Activated naive CD4-positive, alpha-beta T cell treated with anti-CD3 and anti-CD28 coated beads, Interleukin-2, amount 50 U/mL, for 72 hours (primary cell): Measurements from ENCODE around the gene CPA4. TPM values are rescaled to one million over a fixed set of nuclear protein-coding genes. Genes with fewer than 3 reads are reported as not detected.

ENCODE experiments used
- ATAC-seq, 2 donors: fragments of 150-1000 bp; cut with Tn5 transposase; 2 replicates each; pipeline ENCODE4 v1.10.0; 2021; ENCODE audit warnings: mild to moderate bottlenecking in 2 of 2, moderate library complexity in 2 of 2
- DNase-seq, 2 donors: peaks; one replicate each; pipeline ENCODE4 v3.0.0; 2021 to 2022; ENCODE audit warnings: low spot score in 2 of 2
- H3K27ac Mint-ChIP-seq, 2 donors: one replicate each; pipeline ENCODE4 v1.8.0; 2022; ENCODE audit warnings: mild to moderate bottlenecking in 2 of 2, mixed read lengths in 2 of 2
- H3K36me3 Mint-ChIP-seq, 2 donors: one replicate each; pipeline ENCODE4 v1.8.0; 2022; ENCODE audit warnings: mixed read lengths in 2 of 2
- H3K9me3 Mint-ChIP-seq, 2 donors: one replicate each; pipeline ENCODE4 v1.8.0; 2022; ENCODE audit warnings: mixed read lengths in 2 of 2
- total RNA-seq, 2 donors: library from RNA; stranded (reverse); gene quantifications; one replicate each; pipeline ENCODE4 v1.2.3, GENCODE V29; 2022

Gene CPA4
- total RNA-seq, 2 donors from 2014 or later = not detected

DNA sequence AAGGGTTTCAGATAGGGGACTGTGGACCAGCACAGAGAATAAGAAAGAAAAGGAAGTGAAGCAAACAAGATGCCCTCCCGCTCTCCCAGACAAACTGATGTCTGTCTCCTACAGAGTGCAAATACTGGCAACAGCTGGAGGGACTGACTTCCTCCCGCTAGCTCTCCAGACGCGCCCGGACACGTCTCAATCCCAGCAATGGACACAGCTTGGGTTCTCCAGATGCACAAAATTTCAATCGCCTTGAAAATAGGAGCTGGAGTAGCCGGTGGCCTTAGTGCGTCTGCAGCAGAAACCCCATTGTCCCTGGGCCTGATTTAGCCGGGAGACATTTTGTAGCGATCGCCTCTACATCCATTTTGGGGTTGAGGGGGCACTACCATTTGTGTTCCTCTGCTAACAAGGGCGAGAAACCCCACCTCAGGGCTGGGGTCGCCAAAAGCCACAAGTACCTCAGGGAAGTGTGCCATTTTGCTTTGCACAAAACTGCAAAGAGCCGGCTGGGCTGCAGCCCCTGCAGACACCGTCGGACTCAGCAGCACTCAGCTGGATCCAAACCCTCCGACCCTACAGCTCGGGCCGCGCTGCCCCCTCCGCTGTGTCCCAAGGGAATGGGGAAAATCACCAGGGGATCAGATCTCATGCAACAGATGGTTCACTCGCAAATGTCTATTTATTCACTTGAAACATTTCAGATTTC lies 20.4 kb upstream of the CPA4 start:
- H3K27ac Mint-ChIP-seq = no peak overlapping the region
- no peak for ATAC-seq
- H3K36me3 Mint-ChIP-seq = no peaks in the 10 kb centered on the region
- DNase-seq = no peak
- no peaks in the 10 kb centered on the region for H3K9me3 Mint-ChIP-seq

DNA sequence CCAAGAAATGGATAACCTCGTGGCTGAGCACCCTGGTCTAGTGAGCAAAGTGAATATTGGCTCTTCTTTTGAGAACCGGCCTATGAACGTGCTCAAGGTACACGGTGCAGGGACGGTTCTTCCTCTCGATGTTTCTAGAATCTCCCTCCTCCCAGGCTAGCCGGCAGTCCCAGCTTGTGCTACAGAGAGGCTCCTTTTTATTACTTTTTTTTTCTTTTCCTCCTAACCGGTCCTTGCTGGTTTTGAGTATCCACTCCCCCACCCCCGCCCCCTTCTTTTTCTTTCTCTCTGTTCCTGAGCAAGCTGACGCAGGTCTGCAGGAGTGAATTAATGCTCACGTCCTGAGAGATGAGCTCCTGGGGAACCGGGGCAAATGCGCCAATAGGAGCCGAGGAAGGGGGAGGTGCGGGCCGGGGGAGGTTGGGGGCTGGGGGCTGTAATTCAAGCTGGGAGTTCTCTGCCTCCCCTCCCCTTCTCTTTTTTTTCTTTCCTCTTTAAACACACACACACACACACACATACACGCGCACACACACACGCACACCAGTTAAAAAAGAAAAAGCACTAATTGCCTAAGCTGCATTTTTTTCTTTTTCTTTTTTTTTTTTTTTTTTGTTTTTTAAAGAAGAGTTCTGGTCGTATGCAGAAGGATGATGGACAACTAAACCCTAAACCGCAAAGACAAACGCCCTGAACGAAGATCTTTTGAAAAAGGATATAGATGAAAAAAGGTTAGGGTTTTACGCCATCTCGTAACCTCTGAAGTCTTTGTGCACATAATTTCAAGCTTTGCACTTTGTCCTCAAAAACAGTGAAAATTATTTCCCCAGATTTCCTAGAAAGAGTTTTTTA lies 19.7 kb upstream of the CPA4 start:
- Mint-ChIP-seq H3K9me3 (no peaks in the 10 kb centered on the region), H3K27ac (no peak overlapping the region), H3K36me3 (no peaks in the 10 kb centered on the region)
- DNase-seq (no peak), ATAC-seq (peak in 1 of 2 donors; percentile 16)

DNA sequence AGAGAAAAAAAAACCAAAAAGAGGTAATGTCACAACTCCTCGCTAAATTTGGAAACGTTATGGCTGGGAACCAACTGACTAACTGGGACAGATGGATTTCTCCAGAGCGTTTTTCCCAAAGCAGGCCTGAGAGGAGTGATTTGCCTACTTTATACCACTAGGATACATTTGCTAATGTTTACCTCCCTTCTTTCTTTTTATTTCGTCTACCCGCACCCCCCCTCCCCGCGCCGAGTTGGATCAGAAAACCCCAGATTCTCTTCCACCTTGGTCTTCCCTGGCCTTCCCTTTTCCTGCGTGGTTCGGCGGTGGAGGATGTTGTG lies 19.1 kb upstream of the CPA4 start:
- no peaks in the 10 kb centered on the region for H3K36me3 Mint-ChIP-seq
- H3K27ac Mint-ChIP-seq = no peak overlapping the region
- DNase-seq (no peak), ATAC-seq (no peak)
- H3K9me3 Mint-ChIP-seq = no peaks in the 10 kb centered on the region

DNA sequence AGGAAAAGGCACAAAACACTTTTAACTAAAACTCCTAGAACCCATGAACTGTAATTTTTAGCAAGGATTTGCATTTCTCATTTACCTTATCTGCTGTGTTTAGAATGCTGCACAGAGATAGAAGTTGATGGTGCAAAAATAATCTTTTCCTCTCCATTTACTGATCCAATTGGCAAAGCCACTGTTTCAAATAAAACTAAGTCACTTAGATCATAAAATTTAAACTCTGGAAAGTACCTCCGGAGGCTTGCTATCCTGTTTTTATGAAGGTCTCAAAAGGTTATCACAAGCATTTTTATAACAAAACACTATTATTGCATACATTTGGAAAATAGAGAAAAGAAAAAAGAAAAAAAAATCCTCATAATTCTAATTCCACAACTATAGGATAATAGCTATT lies 18.7 kb upstream of the CPA4 start:
- no peaks in the 10 kb centered on the region for H3K36me3 Mint-ChIP-seq
- DNase-seq = no peak
- H3K27ac Mint-ChIP-seq = no peak overlapping the region
- H3K9me3 Mint-ChIP-seq = no peaks in the 10 kb centered on the region
- ATAC-seq = no peak

DNA sequence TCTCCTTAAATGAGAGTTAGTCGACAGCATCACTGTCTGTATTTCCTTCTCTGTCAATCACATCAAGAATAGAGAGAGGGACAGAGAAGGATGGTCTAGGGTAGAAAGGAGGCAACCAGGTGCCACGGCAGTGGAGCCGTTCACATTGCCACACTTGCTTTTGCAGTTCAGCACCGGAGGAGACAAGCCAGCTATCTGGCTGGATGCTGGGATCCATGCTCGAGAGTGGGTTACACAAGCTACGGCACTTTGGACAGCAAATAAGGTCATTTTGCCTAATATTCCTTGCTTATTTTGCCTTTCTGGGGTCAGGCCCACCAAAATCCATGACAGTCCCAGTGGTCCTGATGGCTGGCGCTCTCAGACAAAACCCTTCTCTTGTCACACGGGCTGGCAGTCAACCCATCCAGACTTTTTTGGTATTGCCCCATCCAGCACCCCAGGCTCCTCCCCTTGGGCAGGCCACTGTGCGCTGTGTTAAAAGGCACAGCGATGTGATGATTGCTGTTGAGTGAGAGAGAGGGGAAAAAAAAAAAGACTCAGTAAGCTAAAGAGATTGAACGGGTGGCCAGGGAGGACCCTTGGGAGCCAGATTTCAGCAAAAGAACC lies 17.9 kb upstream of the CPA4 start:
- no peaks in the 10 kb centered on the region for H3K9me3 Mint-ChIP-seq
- no peaks in the 10 kb centered on the region for H3K36me3 Mint-ChIP-seq
- H3K27ac Mint-ChIP-seq = peak overlapping the region in 1 of 2 donors; percentile 3
- no peak for ATAC-seq
- no peak for DNase-seq

DNA sequence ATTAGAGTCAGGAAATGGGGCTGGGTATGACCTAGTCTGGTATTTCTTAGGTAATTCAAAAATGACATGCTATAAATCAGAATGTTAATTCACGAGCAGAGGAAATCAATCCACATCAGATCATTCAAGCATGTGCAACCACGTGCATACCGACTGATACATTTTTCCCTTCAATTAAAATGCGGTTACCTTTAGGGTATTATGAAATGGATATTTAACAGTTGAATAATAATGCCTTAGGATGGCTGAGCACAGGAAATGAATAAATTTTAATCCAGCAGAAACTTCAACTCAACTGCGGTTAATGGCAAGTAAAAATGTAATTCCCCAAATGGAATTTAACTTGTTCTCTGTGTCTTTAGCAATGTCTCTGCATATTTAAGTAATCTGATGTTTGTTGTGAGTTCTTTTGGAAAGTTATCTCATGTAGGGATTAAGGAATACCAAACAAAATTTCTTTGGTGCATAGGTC lies 17.1 kb upstream of the CPA4 start:
- ATAC-seq = no peak
- Mint-ChIP-seq H3K9me3 (no peaks in the 10 kb centered on the region), H3K27ac (peak overlapping the region in 1 of 2 donors; percentile 5), H3K36me3 (no peaks in the 10 kb centered on the region)
- no peak for DNase-seq

DNA sequence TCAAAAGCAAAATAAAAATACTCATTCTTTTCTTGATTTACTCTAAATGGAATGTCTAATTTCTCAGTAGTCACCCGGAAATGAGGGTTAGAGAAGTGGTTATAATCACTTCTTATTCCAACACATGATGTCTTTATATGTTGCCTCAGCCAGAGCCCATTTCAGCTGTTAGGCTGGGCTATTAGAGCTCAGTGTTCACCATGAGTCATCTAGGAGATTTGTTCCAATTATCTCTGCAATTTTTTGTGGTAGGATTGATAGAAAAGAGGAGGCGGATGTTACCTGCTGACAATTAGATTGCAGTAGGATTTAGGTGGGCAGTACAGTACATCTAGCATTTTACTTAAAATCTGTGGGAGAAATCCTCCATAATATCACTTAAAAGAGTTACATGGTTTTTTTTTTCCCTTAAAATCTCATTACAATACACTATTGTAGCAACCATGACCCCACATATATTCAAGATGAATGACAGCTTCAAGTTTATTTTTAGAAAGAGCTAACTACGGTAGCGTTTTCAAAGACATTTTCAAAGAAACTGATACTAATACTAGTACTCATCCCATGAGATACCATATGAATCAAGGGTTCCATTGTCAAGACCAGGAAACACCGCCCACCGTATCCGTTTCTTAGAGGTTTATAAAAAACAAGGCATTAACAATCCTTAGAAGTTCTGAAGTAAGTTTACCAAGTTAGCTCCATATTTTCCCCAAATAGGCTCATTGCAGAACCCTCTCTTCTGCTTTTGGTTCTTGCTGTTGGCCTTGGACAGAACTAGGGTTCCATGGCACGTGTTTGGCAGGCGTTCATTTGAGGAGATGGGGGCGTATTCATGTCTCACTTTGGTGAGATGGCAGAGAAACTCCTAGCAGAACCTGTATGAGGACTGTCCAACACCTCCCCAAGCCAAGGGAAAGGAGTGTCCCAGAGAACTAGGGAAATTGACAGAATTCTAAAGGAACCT lies 15.9 kb upstream of the CPA4 start:
- Mint-ChIP-seq H3K27ac (peak overlapping the region; percentile 71 to 86), H3K9me3 (no peaks in the 10 kb centered on the region), H3K36me3 (no peaks in the 10 kb centered on the region)
- peak; percentile 87 to 92 for ATAC-seq
- DNase-seq = peak in 1 of 2 donors; percentile 52

DNA sequence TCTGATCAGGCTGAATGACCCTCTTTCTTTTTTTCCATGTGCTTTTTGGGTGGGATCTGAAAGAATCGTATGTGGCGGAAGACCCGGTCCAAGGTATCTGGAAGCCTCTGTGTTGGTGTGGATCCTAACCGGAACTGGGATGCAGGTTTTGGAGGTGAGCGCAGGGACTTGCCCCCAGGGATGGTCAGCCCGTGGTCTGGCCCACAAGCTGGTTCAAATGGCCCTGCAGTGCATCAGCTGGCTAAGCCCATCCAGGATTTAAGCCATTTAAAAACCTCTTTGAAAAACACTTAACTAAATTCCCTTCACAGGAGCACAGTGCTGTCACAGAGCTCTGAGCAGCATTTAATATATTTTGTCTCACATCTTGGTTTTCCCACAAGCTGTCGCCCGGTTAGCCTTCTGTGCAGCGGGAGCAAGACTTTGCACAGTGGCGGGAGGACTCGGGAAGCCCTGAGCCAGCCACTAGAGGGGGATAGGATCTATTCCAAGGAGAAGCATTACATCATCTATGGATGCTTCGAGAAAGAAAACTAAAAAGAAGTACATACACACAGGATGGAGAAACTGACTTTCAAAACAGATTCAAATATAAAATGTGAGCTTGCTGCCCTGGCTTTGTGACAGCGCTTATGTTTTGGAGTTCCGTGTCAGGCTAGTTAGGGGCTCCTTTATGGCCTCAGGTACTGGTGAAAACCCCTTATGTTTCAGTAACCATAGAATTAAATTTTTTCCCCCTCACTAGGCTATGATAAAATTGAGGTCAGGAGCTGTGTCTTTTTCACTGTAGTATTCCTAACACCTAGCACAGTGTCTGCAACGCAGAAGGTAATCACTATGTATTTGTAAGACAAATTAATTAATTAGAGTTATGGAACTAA lies 15.0 kb upstream of the CPA4 start:
- DNase-seq = no peak
- no peak for ATAC-seq
- Mint-ChIP-seq H3K9me3 (no peaks in the 10 kb centered on the region), H3K27ac (peak overlapping the region; percentile 71 to 77), H3K36me3 (no peaks in the 10 kb centered on the region)

DNA sequence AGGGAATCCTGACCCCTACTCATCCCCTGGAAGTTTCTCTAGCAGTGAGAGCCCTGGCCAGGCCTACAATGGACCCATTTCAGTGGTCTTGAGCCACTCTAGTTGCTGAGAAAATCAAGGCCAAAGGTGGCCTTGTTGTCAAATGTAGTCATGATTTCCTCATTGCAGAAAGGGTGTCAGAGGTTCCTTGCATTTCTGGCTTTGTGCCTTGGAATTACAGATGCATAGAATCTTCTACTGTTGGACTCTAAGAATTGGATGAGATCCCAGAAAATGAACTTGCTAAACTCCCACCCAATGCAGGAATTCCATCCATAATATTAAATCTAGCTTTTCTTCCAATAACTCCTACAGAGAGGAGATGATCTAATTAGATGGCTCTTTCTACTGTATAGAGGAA lies 14.1 kb upstream of the CPA4 start:
- ATAC-seq (no peak), DNase-seq (no peak)
- Mint-ChIP-seq H3K27ac (no peak overlapping the region), H3K36me3 (no peaks in the 10 kb centered on the region), H3K9me3 (no peaks in the 10 kb centered on the region)

DNA sequence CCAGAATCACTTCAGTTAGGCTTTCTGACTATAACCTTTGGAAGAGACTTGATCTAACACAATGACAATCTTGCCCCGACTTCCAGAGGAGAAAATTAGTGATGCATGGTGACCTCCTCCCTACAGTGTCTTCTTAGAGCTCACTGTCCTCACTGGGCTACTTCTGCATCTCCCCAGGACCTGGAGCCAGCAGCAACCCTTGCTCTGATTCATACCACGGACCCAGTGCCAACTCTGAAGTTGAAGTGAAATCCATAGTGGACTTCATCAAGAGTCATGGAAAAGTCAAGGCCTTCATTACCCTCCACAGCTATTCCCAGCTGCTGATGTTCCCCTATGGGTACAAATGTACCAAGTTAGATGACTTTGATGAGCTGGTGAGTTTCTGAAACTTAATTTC lies 13.7 kb upstream of the CPA4 start:
- H3K9me3 Mint-ChIP-seq = no peaks in the 10 kb centered on the region
- H3K27ac Mint-ChIP-seq = no peak overlapping the region
- no peaks in the 10 kb centered on the region for H3K36me3 Mint-ChIP-seq
- no peak for ATAC-seq
- DNase-seq = no peak

DNA sequence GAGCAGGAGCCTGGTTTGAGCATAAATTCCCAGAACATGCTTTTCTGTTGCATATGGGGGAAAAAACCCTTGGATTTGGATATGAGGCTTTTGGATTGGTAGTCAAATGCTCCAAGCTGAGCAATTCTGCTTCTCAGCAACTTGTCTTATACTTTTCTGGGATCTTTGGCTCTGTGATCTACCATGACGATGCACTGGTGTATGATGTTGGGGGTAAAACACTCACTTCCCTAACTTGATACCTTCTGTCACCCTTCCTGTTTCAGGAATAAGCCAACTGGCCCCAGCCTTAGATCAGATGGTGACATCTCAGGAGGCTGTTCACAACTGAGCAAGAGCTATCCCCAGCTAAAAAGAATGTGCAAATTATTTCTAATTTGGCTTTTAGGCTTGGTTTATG lies 13.1 kb upstream of the CPA4 start:
- Mint-ChIP-seq H3K9me3 (no peaks in the 10 kb centered on the region), H3K27ac (no peak overlapping the region), H3K36me3 (no peaks in the 10 kb centered on the region)
- DNase-seq (no peak), ATAC-seq (no peak)

DNA sequence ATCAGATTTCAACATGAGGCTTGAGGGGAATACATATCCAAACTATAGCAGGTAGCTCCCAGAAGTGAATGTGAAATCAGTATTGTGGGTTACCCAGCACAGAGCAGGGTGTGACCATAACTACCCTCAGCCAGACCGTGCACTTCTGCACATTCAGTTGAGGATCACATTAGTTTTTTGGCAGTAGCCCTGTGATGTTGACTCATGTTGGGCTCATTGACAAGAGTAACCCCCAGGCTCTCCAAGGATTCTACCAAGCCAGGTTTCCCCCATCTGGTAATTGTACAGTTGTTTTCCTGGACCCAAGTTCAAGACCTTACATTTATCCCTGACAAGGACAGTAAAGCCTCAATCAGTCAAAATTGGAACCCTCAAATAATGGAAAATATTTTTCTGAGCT lies 11.7 kb upstream of the CPA4 start:
- Mint-ChIP-seq H3K9me3 (no peaks in the 10 kb centered on the region), H3K27ac (no peak overlapping the region), H3K36me3 (no peaks in the 10 kb centered on the region)
- no peak for DNase-seq
- ATAC-seq = no peak

DNA sequence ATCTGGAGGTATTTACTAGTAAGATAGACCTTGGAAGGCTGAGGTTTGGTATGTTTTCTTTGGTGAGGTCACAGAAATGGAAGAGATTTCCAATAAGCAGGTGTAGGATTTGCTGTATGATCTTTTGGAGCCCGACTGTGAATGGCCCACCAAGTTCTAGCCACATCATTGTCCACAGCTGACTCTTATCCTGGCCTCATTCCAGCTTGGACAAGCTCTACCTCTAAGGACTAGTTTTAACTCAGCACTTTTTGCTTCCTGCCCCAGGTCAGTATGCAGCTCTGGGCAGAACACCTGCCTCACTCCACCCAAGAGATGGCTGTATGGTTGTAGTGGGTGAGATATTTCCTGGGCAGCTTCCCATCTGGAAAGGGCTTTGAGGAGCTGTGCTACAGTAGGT lies 6.1 kb upstream of the CPA4 start:
- H3K27ac Mint-ChIP-seq = no peak overlapping the region
- DNase-seq (no peak), ATAC-seq (no peak)
- H3K9me3 Mint-ChIP-seq = peaks cover 0 to 5% of the 10 kb centered on the region in 2 donors
- no peaks in the 10 kb centered on the region for H3K36me3 Mint-ChIP-seq

DNA sequence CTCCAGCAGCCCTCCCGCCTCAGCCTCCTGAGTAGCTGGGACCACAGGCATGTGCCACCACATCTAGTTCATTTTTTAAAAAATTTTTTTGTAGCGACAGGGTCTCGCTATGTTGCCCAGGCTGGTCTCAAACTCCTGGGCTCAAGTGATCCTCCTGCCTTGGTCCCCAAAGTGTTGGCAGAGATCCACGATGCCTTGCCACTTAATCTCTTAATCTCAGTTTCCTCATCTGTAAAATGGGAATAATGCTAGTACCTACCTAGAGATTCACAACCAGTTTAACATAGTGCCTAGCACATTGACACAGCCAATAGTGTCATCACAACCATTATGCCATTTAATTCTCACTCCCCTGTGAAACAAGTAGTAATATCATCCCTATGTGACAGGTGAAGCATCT lies 4.8 kb upstream of the CPA4 start:
- ATAC-seq = no peak
- Mint-ChIP-seq H3K9me3 (peaks cover 0 to 5% of the 10 kb centered on the region in 2 donors), H3K27ac (no peak overlapping the region), H3K36me3 (no peaks in the 10 kb centered on the region)
- no peak for DNase-seq

DNA sequence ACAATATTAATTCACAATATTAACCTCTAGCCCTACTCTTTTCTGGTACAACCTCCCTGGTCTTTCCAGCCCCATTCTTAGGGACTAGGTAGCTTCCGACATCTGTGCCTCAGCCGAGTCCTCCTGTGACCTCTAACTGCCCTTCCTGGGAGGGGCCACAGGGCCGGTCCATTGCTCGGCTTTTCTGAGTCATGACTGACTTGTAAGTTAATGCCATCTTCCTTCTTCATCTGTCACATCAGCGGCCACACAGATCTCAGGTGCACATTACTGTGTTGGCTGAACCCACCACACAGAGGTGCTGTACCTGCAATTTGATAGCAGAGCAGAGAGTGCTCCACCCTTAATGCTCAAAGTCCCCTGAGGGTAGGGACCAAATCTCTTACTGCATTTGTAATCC lies 4.1 kb upstream of the CPA4 start:
- H3K9me3 Mint-ChIP-seq = peaks cover 0 to 5% of the 10 kb centered on the region in 2 donors
- H3K27ac Mint-ChIP-seq = no peak overlapping the region
- no peak for DNase-seq
- ATAC-seq = no peak
- peaks cover 0 to 4% of the 10 kb centered on the region in 2 donors for H3K36me3 Mint-ChIP-seq

DNA sequence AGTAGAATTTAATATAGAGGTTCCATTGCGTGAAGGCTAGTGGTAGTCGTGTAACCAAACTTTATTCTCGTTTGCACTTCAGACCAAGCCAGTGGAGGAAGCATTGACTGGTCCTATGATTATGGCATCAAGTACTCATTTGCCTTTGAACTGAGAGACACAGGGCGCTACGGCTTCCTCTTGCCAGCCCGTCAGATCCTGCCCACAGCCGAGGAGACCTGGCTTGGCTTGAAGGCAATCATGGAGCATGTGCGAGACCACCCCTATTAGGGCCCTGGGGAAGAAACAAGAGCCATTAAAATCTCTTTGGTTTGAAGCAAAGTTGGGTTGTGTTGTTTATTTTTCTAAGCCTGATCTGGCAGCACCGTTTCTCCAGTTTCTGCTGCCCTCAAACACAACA lies 3.5 kb upstream of the CPA4 start:
- Mint-ChIP-seq H3K9me3 (peaks cover 0 to 5% of the 10 kb centered on the region in 2 donors), H3K27ac (no peak overlapping the region), H3K36me3 (peaks cover 0 to 11% of the 10 kb centered on the region in 2 donors)
- ATAC-seq (no peak), DNase-seq (no peak)
